HG02588 (cell line): Measurements from ENCODE around the gene ROR2.
"Not testable (repeated sequence)": the region's sequence is repeated elsewhere in the genome, so short reads cannot be mapped to it uniquely, and the experiment has no call there.

Experiments
- ATAC-seq: cut with Tn5 transposase; IDR thresholded peaks from one replicate; pipeline ENCODE4 v1.9.1; 2021; ENCODE audit warnings: mild to moderate bottlenecking, moderate library complexity; ENCODE audit not compliant: unreplicated experiment

ROR2 gene

GRCh38 chr9:91549177-91549576 is 400.9 kb downstream of the ROR2 start:
- no peak for ATAC-seq

GRCh38 chr9:91547081-91547480 is 402.9 kb downstream of the ROR2 start:
- ATAC-seq, result no peak

GRCh38 chr9:91546574-91546973 is 403.5 kb downstream of the ROR2 start:
- ATAC-seq, result no peak

GRCh38 chr9:91541734-91542133 is 408.3 kb downstream of the ROR2 start:
- no peak for ATAC-seq

GRCh38 chr9:91540506-91540905 is 409.5 kb downstream of the ROR2 start:
- not testable (repeated sequence) for ATAC-seq

GRCh38 chr9:91536211-91536691 is 413.8 kb downstream of the ROR2 start:
- no peak for ATAC-seq

GRCh38 chr9:91534374-91534773 is 415.7 kb downstream of the ROR2 start:
- ATAC-seq, result no peak

GRCh38 chr9:91533382-91533781 is 416.6 kb downstream of the ROR2 start:
- no peak for ATAC-seq

GRCh38 chr9:91532325-91532724 is 417.7 kb downstream of the ROR2 start:
- ATAC-seq, result no peak

- ATAC-seq, result no peak
Measured at GRCh38 chr9:91530829-91531228, 419.2 kb downstream of the ROR2 start.

GRCh38 chr9:91522481-91522880 is 427.5 kb downstream of the ROR2 start:
- ATAC-seq, result no peak

- ATAC-seq, result no peak
Measured at GRCh38 chr9:91519520-91520277, 430.3 kb downstream of the ROR2 start.

- no peak for ATAC-seq
Measured at GRCh38 chr9:91518462-91518861, 431.6 kb downstream of the ROR2 start.

- ATAC-seq, result no peak
Measured at GRCh38 chr9:91517801-91518200, 432.2 kb downstream of the ROR2 start.

- ATAC-seq, result not testable (repeated sequence)
Measured at GRCh38 chr9:91517332-91517731, 432.7 kb downstream of the ROR2 start.

- no peak for ATAC-seq
Measured at GRCh38 chr9:91516777-91517176, 433.3 kb downstream of the ROR2 start.

- ATAC-seq, result no peak
Measured at GRCh38 chr9:91516081-91516480, 433.9 kb downstream of the ROR2 start.

- ATAC-seq, result peak; percentile 63
Measured at GRCh38 chr9:91515074-91515687, 434.8 kb downstream of the ROR2 start.
